Activated naive CD8-positive, alpha-beta T cell treated with anti-CD3 and anti-CD28 coated beads, Interleukin-2, amount 50 U/mL, for 24 hours (primary cell): ENCODE results near the gene HAUS7.

Experiments
- ATAC-seq: fragments of 150-1000 bp; cut with Tn5 transposase; one replicate; pipeline ENCODE4 v1.10.0; 2021
- DNase-seq: peaks from one replicate; pipeline ENCODE4 v3.0.0; 2021
- H3K27ac Mint-ChIP-seq: one replicate; pipeline ENCODE4 v1.8.0; 2021; ENCODE audit warnings: mild to moderate bottlenecking, mixed read lengths
- H3K27me3 Mint-ChIP-seq: one replicate; pipeline ENCODE4 v1.8.0; 2021; ENCODE audit warnings: mixed read lengths
- H3K36me3 Mint-ChIP-seq: one replicate; pipeline ENCODE4 v1.8.0; 2021; ENCODE audit warnings: low read depth, mixed read lengths
- H3K4me1 Mint-ChIP-seq: one replicate; pipeline ENCODE4 v1.8.0; 2021; ENCODE audit warnings: mixed read lengths
- H3K4me3 Mint-ChIP-seq: one replicate; pipeline ENCODE4 v1.8.0; 2021; ENCODE audit warnings: mild to moderate bottlenecking, moderate library complexity, mixed read lengths
- H3K9me3 Mint-ChIP-seq: one replicate; pipeline ENCODE4 v1.8.0; 2021; ENCODE audit warnings: mixed read lengths

HAUS7 gene

DNA sequence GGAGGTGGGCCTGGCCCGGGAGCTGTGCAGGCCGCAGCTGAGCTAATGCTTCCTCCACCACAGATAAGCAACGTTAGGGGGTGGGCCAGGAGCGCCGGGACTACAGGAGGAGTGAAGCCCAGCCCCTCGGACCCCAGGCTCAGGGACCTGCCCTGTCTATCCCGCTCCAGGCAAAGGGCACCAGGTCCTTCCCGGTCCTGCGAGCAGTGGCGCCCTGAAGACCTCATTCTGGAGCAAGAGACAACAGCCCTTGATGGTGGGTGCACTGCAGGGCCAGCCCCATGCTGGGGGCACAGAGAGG is 23.8 kb downstream of the HAUS7 start:
- H3K27me3 Mint-ChIP-seq, result no peaks in the 10 kb centered on the region
- H3K9me3 Mint-ChIP-seq, result no peaks in the 10 kb centered on the region
- DNase-seq (no peak), ATAC-seq (no peak)
- H3K4me1 Mint-ChIP-seq, result no peaks in the 10 kb centered on the region
- no peak overlapping the region for H3K4me3 Mint-ChIP-seq
- no peak overlapping the region for H3K27ac Mint-ChIP-seq
- peaks cover 3% of the 10 kb centered on the region for H3K36me3 Mint-ChIP-seq

DNA sequence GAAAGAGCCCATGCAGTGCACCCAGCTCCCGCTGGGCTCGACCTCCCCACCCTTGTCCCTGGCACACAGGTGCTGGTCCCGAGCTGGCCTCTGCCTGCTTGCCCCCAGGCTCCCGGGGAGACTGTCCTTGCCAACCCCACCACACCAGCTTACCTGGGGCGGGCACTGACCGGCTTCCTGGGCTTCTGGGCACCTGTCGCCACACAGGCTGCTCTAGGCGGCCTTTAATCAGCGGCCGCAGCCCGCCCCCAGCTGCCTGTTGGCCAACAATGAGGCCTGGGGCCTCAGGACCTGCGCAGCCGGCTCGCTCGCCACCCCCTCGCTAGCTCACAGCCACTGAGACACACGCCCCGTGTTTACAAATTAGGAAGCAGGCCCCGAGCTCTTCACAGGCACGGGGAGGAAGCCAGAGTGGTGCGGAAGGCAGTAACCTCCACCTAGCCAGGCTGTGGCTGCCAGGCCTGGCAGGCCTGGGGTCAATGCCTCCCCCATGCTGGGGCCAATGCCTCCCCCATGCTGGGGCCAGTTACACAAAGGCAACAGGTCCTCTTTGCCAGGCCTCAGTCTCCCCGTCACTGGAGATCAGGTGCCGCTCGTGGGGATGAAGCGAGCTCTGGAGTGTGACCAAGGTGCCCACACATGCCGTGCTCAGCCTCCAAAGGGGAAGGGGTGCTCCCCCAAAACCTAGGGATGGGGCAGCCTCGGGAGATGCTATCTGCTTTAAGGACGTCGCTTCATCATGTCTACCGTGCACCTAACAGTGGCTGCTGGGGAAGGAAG is 24.3 kb downstream of the HAUS7 start, which contains the start of gene TREX2:
TREX2 (minus strand) TSS at position 201 of the 780 bp plus-strand sequence. CDS start 626 bp downstream, outside the sequence.
- H3K4me3 Mint-ChIP-seq, result no peak within 1 kb of the TSS
- ATAC-seq (no peak), DNase-seq (no peak)
- no peak within 1 kb of the TSS for H3K27ac Mint-ChIP-seq
- no peaks in the 10 kb centered on the region for H3K9me3 Mint-ChIP-seq
- no peaks in the 10 kb centered on the region for H3K4me1 Mint-ChIP-seq
- H3K36me3 Mint-ChIP-seq, result peaks cover 3% of the 10 kb centered on the region
- H3K27me3 Mint-ChIP-seq, result no peaks in the 10 kb centered on the region

DNA sequence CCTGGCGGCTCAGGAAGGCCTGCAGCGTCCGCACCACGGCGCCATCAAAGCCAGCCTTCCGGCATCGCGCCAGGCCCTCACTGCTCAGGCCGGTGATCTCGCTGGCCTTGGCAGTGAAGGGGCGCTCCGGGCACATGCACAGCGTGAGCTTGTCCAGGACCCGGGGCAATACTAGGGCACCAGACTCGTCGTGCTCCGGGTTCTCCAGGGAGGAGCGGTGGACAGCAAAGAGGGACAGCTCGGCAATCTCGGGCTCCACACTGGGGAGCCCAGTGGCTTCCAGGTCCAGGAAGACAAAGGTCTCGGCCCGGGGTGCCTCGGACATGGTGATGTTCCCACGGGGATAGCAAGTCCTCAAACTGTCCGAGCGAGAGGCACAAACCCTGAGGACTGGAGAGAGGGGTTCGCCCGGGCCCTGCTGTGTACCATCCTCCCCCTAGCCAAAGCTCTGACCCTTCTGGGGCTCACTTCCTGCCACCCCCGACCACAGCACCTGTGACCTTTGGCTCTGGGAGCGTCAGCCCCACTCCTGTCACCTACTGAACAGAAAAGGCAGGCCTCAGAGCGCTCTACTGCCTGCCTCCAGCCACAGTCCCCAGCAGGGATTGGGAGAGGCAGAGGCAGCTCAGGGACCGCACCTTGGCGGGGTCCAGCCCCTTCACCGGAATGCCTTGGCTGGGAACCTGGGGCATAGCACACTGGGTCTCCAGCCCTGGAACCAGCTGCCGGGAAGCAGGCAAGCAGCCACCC is 25.1 kb downstream of the HAUS7 start:
- Mint-ChIP-seq H3K4me3 (no peak overlapping the region), H3K27ac (no peak overlapping the region), H3K9me3 (no peaks in the 10 kb centered on the region), H3K27me3 (no peaks in the 10 kb centered on the region), H3K36me3 (peaks cover 3% of the 10 kb centered on the region), H3K4me1 (no peaks in the 10 kb centered on the region)
- no peak for ATAC-seq
- no peak for DNase-seq

DNA sequence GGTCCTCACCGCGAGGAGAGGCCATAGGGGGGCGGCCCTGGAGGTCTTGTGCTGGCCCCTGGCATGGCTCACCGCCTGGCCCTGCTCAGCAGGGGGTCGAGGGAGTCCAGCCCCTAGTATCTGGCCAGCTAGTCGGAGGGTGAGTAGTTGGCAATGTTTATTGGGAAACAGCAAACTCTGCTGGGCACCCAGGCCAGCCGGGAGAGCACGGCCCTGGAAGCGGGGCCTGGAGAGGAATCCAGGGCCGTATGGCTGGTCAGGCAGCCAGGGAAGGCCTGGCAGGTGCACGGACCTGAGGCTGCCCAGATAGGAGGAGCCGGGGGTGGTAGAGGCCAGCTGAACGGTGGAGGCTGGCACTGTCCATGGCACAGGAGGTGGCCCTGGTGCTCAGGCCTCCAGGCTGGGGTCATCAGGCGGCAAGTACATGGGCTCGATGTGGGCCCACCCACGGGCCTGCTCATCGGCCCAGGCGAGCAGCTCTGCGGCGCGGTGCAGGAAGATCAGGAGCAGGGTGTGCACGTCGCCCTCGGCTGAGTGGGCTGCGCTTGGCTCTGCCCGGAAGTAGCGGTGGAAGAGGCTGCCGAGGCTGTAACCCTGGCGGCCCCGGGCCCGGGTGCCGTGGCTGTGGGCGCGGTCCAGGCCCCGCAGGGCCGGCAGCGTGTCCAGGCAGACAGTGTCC is 25.9 kb downstream of the HAUS7 start:
- no peak for ATAC-seq
- H3K27ac Mint-ChIP-seq, result no peak overlapping the region

DNA sequence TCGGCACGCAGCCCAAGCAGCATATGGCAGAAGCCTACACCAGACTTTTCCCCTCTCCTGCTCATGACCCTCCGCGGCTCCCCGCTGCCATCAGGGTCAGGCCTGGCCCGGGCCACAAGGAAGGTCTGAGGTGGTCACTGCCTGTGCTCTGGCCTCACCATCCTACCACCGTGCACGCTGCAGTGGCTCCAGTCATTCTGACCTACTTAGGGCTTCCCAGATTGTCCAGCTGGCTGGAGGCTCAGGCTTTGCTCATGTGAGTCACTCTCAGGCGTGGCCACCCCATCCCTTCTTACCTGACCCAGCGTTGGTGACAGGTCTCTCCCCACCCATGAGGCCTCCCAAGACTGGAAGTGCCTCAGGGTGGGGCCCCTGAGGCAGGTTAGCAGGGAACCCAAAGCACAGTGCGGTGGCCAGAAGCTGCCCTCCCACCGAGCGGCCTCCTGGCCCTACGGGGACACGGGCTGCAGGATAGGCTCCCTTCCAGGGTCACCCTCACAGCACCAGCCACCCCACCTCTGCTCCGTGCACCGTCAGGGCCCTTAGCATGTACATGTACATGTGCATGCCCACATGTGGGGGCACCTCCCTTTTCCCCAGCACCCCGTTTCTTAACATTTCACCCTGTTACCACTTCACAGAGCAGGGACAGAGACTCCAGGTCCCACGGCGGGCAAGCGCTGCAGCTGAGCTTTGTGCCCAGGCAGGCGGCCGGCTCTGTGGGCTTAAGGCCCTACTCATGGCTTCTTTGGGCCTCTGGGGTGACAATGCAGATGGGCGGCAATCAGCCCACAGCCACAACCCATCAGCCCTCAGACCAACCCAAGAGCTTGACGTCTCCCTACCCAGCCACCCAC is 26.7 kb downstream of the HAUS7 start:
- ATAC-seq (no peak), DNase-seq (no peak)
- Mint-ChIP-seq H3K27me3 (peaks cover 2% of the 10 kb centered on the region), H3K9me3 (no peaks in the 10 kb centered on the region), H3K36me3 (no peaks in the 10 kb centered on the region), H3K27ac (no peak overlapping the region), H3K4me1 (no peaks in the 10 kb centered on the region), H3K4me3 (no peak overlapping the region)

More for the DNA sequence above, 25.9 kb downstream of the HAUS7 start:
- H3K4me1 Mint-ChIP-seq, result no peaks in the 10 kb centered on the region
- no peaks in the 10 kb centered on the region for H3K36me3 Mint-ChIP-seq
- H3K9me3 Mint-ChIP-seq, result no peaks in the 10 kb centered on the region
- H3K4me3 Mint-ChIP-seq, result no peak overlapping the region
- no peaks in the 10 kb centered on the region for H3K27me3 Mint-ChIP-seq
- no peak for DNase-seq

DNA sequence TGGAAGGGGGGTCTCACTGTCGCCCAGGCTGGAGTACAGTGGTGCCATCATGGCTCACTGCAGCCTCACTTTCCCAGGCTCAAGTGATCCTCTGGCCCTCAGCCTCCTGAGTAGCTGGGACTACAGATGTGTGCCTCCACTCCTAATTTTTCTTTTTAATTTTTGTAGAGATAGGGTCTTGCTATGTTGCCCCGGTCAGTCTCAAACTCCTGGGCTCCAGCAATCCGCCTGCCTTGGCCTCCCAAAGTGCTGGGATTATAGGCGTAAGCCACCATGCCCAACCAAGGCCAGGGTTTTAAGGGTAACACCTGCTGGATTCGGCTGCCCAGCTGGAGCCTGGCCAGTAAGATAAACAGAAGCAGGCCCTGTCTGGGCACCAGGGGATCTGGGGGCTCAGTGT is 27.9 kb downstream of the HAUS7 start:
- Mint-ChIP-seq H3K27me3 (peaks cover 2% of the 10 kb centered on the region), H3K4me1 (no peaks in the 10 kb centered on the region), H3K9me3 (no peaks in the 10 kb centered on the region), H3K4me3 (no peak overlapping the region), H3K36me3 (no peaks in the 10 kb centered on the region), H3K27ac (no peak overlapping the region)
- no peak for ATAC-seq
- DNase-seq, result no peak

DNA sequence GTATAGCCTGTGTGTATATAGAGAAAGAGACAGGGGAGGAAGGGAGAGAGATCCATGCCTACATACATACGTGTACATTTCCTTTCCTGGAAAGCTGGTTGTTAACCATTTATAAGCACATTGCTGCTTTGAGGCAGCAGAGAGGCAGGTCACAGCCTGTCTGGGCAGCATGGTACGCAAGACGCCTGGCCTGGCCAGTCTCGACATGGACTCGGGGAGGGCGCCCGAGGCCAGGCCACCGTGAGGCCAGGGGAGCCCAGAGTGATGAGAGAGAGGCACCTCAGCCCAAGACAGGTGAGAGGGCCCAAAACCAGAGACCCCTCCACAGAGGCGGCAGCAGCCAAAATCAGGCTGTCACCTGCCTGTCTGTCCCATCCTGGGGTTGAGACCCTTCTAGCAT is 28.4 kb downstream of the HAUS7 start:
- Mint-ChIP-seq H3K4me3 (no peak overlapping the region), H3K27me3 (peaks cover 2% of the 10 kb centered on the region), H3K36me3 (no peaks in the 10 kb centered on the region), H3K27ac (no peak overlapping the region), H3K9me3 (no peaks in the 10 kb centered on the region), H3K4me1 (no peaks in the 10 kb centered on the region)
- DNase-seq (no peak), ATAC-seq (no peak)

GRCh38 chrX:153441296-153441695 is 29.1 kb downstream of the HAUS7 start:
- Mint-ChIP-seq H3K4me1 (no peaks in the 10 kb centered on the region), H3K27ac (no peak overlapping the region), H3K9me3 (no peaks in the 10 kb centered on the region), H3K27me3 (peaks cover 2% of the 10 kb centered on the region), H3K4me3 (no peak overlapping the region), H3K36me3 (no peaks in the 10 kb centered on the region)
- DNase-seq, result no peak
- no peak for ATAC-seq

- peaks cover 2% of the 10 kb centered on the region for H3K27me3 Mint-ChIP-seq
- no peaks in the 10 kb centered on the region for H3K36me3 Mint-ChIP-seq
- no peaks in the 10 kb centered on the region for H3K9me3 Mint-ChIP-seq
- H3K4me1 Mint-ChIP-seq, result no peaks in the 10 kb centered on the region
- no peak overlapping the region for H3K4me3 Mint-ChIP-seq
- DNase-seq (no peak), ATAC-seq (no peak)
- H3K27ac Mint-ChIP-seq, result no peak overlapping the region
Measured at GRCh38 chrX:153440556-153441135, 29.7 kb downstream of the HAUS7 start.

DNA sequence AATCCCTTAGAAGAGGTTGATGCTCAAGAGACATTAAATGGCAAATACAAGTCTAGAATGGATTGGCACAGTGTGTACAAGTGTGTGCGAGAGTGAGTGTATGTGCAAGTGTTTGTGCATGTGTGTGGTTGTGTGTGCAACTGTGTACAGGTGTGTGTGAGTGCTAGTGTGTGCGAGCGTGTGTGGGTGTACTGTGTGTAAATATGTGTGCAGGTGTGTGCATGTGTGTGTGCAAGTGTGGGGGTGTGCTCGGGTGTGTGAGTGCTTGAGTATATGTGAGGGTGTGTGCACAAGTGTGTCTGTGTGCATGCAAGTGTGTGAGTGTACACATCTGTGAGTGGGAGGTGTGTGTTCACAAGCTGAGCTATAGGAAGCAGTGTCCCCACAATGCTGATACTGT is 30.4 kb downstream of the HAUS7 start:
- no peak for DNase-seq
- Mint-ChIP-seq H3K27me3 (peaks cover 2% of the 10 kb centered on the region), H3K27ac (no peak overlapping the region), H3K9me3 (no peaks in the 10 kb centered on the region), H3K4me1 (no peaks in the 10 kb centered on the region), H3K4me3 (no peak overlapping the region), H3K36me3 (no peaks in the 10 kb centered on the region)
- ATAC-seq, result no peak

DNA sequence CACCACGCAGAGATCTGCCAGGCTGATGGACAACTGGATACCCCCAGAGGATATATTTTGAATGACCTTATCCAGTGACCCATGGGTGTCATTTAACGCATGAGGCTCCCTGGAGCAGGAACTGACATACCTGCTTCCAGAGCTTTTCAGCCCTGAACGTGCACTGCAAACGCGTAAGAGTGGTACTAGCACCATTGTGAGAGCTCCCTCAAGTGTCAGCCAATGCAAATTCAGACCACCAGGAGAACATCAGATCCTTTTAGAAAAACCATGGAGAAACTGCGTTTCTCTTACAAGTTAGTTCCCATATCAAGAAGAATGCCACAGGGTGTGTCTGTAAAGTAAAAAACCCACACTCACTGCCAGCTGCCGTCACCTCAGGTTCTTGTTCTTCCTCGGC is 31.8 kb downstream of the HAUS7 start:
- Mint-ChIP-seq H3K27me3 (peaks cover 2% of the 10 kb centered on the region), H3K4me1 (no peaks in the 10 kb centered on the region), H3K36me3 (no peaks in the 10 kb centered on the region), H3K9me3 (no peaks in the 10 kb centered on the region), H3K4me3 (no peak overlapping the region), H3K27ac (no peak overlapping the region)
- no peak for DNase-seq
- ATAC-seq, result no peak

GRCh38 chrX:153435845-153436244 is 34.5 kb downstream of the HAUS7 start:
- Mint-ChIP-seq H3K27me3 (peaks cover 2% of the 10 kb centered on the region), H3K4me3 (no peak overlapping the region)

GRCh38 chrX:153434801-153435200 is 35.6 kb downstream of the HAUS7 start:
- peaks cover 2% of the 10 kb centered on the region for H3K27me3 Mint-ChIP-seq
- ATAC-seq, result no peak
- no peaks in the 10 kb centered on the region for H3K4me1 Mint-ChIP-seq
- H3K36me3 Mint-ChIP-seq, result no peaks in the 10 kb centered on the region
- no peak for DNase-seq
- H3K4me3 Mint-ChIP-seq, result no peak overlapping the region
- H3K9me3 Mint-ChIP-seq, result no peaks in the 10 kb centered on the region
- H3K27ac Mint-ChIP-seq, result no peak overlapping the region

More at GRCh38 chrX:153435845-153436244, 34.5 kb downstream of the HAUS7 start:
- no peaks in the 10 kb centered on the region for H3K36me3 Mint-ChIP-seq
- H3K9me3 Mint-ChIP-seq, result no peaks in the 10 kb centered on the region
- no peak for ATAC-seq
- no peaks in the 10 kb centered on the region for H3K4me1 Mint-ChIP-seq
- DNase-seq, result no peak
- no peak overlapping the region for H3K27ac Mint-ChIP-seq

DNA sequence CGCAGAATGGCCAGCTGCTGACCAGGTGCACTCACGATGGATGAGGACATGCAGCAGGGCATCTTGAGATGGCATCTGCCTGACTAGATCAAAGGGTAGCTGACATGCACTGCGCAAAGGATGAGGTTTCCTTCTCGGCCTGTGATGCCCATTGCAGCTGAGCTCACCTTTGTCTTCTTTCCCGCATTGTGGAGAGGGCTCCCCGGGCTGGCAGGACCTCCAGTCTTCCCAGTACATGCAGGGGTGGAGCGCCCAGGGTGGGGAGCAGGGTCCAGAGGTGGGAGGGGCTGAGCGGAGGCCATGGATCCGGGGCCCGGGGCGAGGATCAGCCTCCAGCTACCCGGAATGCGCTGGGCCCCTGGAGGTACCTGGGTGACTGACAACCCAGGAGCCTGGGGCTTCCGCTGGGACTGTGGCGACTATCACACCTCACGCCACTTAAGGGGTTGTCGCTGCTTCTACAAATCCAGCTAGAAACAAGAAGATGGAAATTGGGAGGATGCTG is 36.5 kb downstream of the HAUS7 start:
- ATAC-seq, result no peak
- H3K4me3 Mint-ChIP-seq, result no peak overlapping the region
- H3K36me3 Mint-ChIP-seq, result no peaks in the 10 kb centered on the region
- peaks cover 1% of the 10 kb centered on the region for H3K27me3 Mint-ChIP-seq
- no peaks in the 10 kb centered on the region for H3K9me3 Mint-ChIP-seq
- no peak overlapping the region for H3K27ac Mint-ChIP-seq
- no peak for DNase-seq
- H3K4me1 Mint-ChIP-seq, result no peaks in the 10 kb centered on the region
